ENCODE measurements around the gene ANGPTL8. TPM values are rescaled to one million over a fixed set of nuclear protein-coding genes. Genes with fewer than 3 reads are reported as not detected.
A peak's percentile ranks its signal among the peaks of the same experiment; 100 is the strongest.

ANGPTL8 gene
- total and polyA plus RNA-seq, 2 experiments from 2014 or later = 0.71 TPM; not detected in 1

DNA sequence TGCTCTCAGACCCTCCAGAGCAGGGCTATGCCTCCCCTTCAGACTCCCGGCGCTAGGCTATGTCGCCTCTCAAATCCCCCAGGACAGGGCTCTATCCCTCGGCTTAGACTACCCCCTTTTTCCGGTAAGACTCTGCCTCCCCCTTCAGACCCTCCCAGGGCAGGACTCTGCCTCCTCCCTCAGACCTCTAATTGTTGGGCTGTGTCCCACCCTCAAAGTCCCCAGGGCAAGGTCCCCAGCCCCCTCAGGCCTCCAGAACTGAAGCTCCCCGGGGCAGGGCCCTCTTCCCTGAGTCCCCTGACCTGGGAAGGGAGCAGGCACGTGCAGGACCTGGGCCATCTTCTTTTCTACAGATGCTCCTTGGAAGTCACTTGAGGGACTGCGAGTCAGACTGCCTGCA is 45.2 kb upstream of the ANGPTL8 start:
- no peak for DNase-seq (ENCODE audit: low read depth in 1 of 2, low spot score in 1 of 2)
- Histone ChIP-seq H3K27me3 (no peaks in the 10 kb centered on the region), H3K36me3 (peaks cover 3% of the 10 kb centered on the region), H3K4me3 (no peak overlapping the region), H3K27ac (no peak overlapping the region), H3K9me3 (ENCODE audit: low read depth) (no peaks in the 10 kb centered on the region), H3K4me1 (ENCODE audit: low read depth) (no peaks in the 10 kb centered on the region)
- TF ChIP-seq, protein P1, sequence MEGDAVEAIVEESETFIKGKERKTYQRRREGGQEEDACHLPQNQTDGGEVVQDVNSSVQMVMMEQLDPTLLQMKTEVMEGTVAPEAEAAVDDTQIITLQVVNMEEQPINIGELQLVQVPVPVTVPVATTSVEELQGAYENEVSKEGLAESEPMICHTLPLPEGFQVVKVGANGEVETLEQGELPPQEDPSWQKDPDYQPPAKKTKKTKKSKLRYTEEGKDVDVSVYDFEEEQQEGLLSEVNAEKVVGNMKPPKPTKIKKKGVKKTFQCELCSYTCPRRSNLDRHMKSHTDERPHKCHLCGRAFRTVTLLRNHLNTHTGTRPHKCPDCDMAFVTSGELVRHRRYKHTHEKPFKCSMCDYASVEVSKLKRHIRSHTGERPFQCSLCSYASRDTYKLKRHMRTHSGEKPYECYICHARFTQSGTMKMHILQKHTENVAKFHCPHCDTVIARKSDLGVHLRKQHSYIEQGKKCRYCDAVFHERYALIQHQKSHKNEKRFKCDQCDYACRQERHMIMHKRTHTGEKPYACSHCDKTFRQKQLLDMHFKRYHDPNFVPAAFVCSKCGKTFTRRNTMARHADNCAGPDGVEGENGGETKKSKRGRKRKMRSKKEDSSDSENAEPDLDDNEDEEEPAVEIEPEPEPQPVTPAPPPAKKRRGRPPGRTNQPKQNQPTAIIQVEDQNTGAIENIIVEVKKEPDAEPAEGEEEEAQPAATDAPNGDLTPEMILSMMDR (IDR thresholded peaks at IDR 0.05; ENCODE audit: low read depth, low read length) = no peak

GRCh38 chr19:11194656-11195558 is 44.5 kb upstream of the ANGPTL8 start:
- DNase-seq (ENCODE audit: low read depth in 1 of 2, low spot score in 1 of 2) = peak in 1 of 2 donors; percentile 50
- Histone ChIP-seq H3K27ac (no peak overlapping the region), H3K4me3 (no peak overlapping the region), H3K27me3 (no peaks in the 10 kb centered on the region), H3K9me3 (ENCODE audit: low read depth) (no peaks in the 10 kb centered on the region), H3K4me1 (ENCODE audit: low read depth) (no peaks in the 10 kb centered on the region), H3K36me3 (peaks cover 3% of the 10 kb centered on the region)
- TF ChIP-seq, protein P1 (IDR thresholded peaks at IDR 0.05; ENCODE audit: low read depth, low read length) = no peak

GRCh38 chr19:11195681-11196080 is 43.7 kb upstream of the ANGPTL8 start:
- TF ChIP-seq, protein P1 (IDR thresholded peaks at IDR 0.05; ENCODE audit: low read depth, low read length) = no peak
- no peak overlapping the region for H3K27ac ChIP-seq
- H3K36me3 ChIP-seq = peaks cover 3% of the 10 kb centered on the region
- no peak overlapping the region for H3K4me3 ChIP-seq
- H3K27me3 ChIP-seq = no peaks in the 10 kb centered on the region
- no peak for DNase-seq (ENCODE audit: low read depth in 1 of 2, low spot score in 1 of 2)
- H3K4me1 ChIP-seq (ENCODE audit: low read depth) = no peaks in the 10 kb centered on the region
- H3K9me3 ChIP-seq (ENCODE audit: low read depth) = no peaks in the 10 kb centered on the region

DNA sequence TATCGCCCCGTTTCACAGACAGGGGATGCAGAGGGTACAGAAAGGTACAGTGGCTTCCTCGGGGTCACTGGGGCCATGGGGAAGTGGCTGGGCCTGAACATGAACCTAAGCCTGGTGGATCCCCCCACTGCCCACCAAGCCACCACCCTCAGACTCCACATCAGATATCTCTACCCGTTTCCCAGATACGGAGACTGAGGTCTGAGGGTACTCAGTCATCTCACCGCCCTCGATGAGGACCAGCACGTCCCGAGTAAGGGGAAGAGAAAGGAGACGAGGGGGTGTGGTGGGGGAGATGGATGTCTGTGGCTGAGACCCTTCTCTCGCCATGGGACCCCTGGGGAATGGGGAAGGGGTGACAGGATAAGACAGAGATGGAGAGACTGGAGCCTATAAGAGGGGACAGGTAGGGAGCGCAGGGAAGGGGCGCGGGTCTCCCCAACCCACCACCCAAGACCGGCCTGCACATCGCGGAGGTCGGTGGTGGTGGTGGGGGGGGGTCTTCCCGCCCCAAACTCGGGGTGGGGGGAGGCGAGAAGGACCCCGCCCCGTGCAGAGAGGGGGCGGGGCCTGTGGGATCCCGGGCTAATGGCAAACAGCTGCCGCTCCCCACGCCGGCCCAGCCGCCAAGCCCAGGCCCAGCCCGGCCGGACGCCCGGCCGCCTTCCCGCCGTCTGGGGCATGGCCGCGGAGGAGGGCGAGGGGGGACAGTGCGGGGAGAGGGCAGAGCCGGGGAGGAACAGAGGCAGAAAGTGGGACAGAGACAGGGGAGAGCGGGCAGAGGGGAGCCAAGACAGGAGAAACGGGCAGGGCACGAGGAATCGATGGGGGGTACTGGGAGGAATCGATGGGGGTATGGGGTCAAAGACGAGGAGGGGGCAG is 42.8 kb upstream of the ANGPTL8 start:
- peak; percentile 50 to 53 for DNase-seq (ENCODE audit: low read depth in 1 of 2, low spot score in 1 of 2)

More for the DNA sequence above, 42.8 kb upstream of the ANGPTL8 start:
- H3K4me3 ChIP-seq = peak overlapping the region; percentile 64
- no peak overlapping the region for H3K27ac ChIP-seq
- TF ChIP-seq, protein P1 (IDR thresholded peaks at IDR 0.05; ENCODE audit: low read depth, low read length) = no peak
- H3K27me3 ChIP-seq = no peaks in the 10 kb centered on the region
- H3K9me3 ChIP-seq (ENCODE audit: low read depth) = no peaks in the 10 kb centered on the region
- H3K4me1 ChIP-seq (ENCODE audit: low read depth) = no peaks in the 10 kb centered on the region
- H3K36me3 ChIP-seq = peaks cover 3% of the 10 kb centered on the region
